H9 (cell line): Measurements from ENCODE around the gene B3GALT5. TPM values are rescaled to one million over a fixed set of nuclear protein-coding genes. Genes with fewer than 3 reads are reported as not detected.

ENCODE experiments used
- DNase-seq: peaks from one replicate; pipeline ENCODE4 v3.0.0-alpha.2; 2017
- H2AFZ ChIP-seq: one replicate; pipeline ENCODE4 v1.6.1; 2013; ENCODE audit warnings: mild to moderate bottlenecking, low read length, control low read depth, moderate library complexity
- H2AK5ac ChIP-seq: 2 replicates; pipeline ENCODE4 v1.6.1; 2013; ENCODE audit warnings: low read length, control low read depth, mixed read lengths; ENCODE audit not compliant: insufficient read length
- H2BK120ac ChIP-seq: one replicate; pipeline ENCODE4 v1.6.1; 2013; ENCODE audit warnings: low read depth, mild to moderate bottlenecking, low read length, control low read depth, inconsistent platforms; ENCODE audit not compliant: poor library complexity, severe bottlenecking
- H2BK12ac ChIP-seq: 2 replicates; pipeline ENCODE4 v1.6.1; 2013; ENCODE audit warnings: low read length, control low read depth, mixed read lengths, low read depth; ENCODE audit not compliant: insufficient read length
- H2BK15ac ChIP-seq: 2 replicates; pipeline ENCODE4 v1.6.1; 2013; ENCODE audit warnings: low read depth, low read length, control low read depth
- H2BK20ac ChIP-seq: one replicate; pipeline ENCODE4 v1.6.1; 2013; ENCODE audit warnings: low read depth, mild to moderate bottlenecking, low read length, control low read depth, inconsistent platforms; ENCODE audit not compliant: poor library complexity, severe bottlenecking
- H2BK5ac ChIP-seq: 2 replicates; pipeline ENCODE4 v1.6.1; 2013; ENCODE audit warnings: low read length, control low read depth, mixed read lengths; ENCODE audit not compliant: insufficient read length
- H3K14ac ChIP-seq: 2 replicates; pipeline ENCODE4 v1.6.1; 2013; ENCODE audit warnings: low read length, control low read depth; ENCODE audit not compliant: insufficient read depth
- H3K18ac ChIP-seq: 2 replicates; pipeline ENCODE4 v1.6.1; 2013; ENCODE audit warnings: low read depth, mild to moderate bottlenecking, mixed read lengths, low read length, control low read depth; ENCODE audit not compliant: insufficient read length
- H3K23ac ChIP-seq: 2 replicates; pipeline ENCODE4 v1.6.1; 2013; ENCODE audit warnings: low read length, control low read depth, mixed read lengths, low read depth; ENCODE audit not compliant: insufficient read length
- H3K23me2 ChIP-seq: 2 replicates; pipeline ENCODE4 v1.6.1; 2013; ENCODE audit warnings: low read depth, mild to moderate bottlenecking, mixed read lengths, low read length, control low read depth; ENCODE audit not compliant: insufficient read length, poor library complexity, severe bottlenecking
- H3K27ac ChIP-seq: 2 replicates; pipeline ENCODE4 v1.5.1; 2013; ENCODE audit warnings: low read length, control low read depth, mixed read lengths, low read depth; ENCODE audit not compliant: insufficient read length
- H3K27me3 ChIP-seq: 2 replicates; pipeline ENCODE4 v1.6.1; 2013; ENCODE audit warnings: low read length, control low read depth, inconsistent platforms; ENCODE audit not compliant: insufficient read depth
- H3K4ac ChIP-seq: 2 replicates; pipeline ENCODE4 v1.6.1; 2013; ENCODE audit warnings: low read depth, mild to moderate bottlenecking, control low read depth, inconsistent platforms, low read length, moderate library complexity
- H3K4me1 ChIP-seq: 2 replicates; pipeline ENCODE4 v1.6.1; 2013; ENCODE audit warnings: low read length, control low read depth, inconsistent platforms; ENCODE audit not compliant: insufficient read depth
- H3K4me2 ChIP-seq: 2 replicates; pipeline ENCODE4 v1.6.1; 2013; ENCODE audit warnings: low read length, control low read depth, mixed read lengths; ENCODE audit not compliant: insufficient read length, insufficient read depth
- H3K56ac ChIP-seq: 2 replicates; pipeline ENCODE4 v1.6.1; 2013; ENCODE audit warnings: low read depth, mild to moderate bottlenecking, mixed read lengths, low read length, control low read depth; ENCODE audit not compliant: insufficient read length
- H3K79me1 ChIP-seq: 2 replicates; pipeline ENCODE4 v1.6.1; 2013; ENCODE audit warnings: low read depth, mild to moderate bottlenecking, moderate library complexity, low read length, control low read depth, inconsistent platforms; ENCODE audit not compliant: insufficient read depth, poor library complexity, severe bottlenecking
- H3K79me2 ChIP-seq: 2 replicates; pipeline ENCODE4 v1.6.1; 2013; ENCODE audit warnings: low read length, control low read depth, inconsistent platforms; ENCODE audit not compliant: insufficient read depth
- H3K9ac ChIP-seq: 2 replicates; pipeline ENCODE4 v1.6.1; 2013; ENCODE audit warnings: low read length, control low read depth, mixed read lengths; ENCODE audit not compliant: insufficient read length; ENCODE audit errors: extremely low read depth
- H3K9me3 ChIP-seq: one replicate; pipeline ENCODE4 v1.6.1; 2013; ENCODE audit warnings: low read depth, low read length, inconsistent platforms; ENCODE audit not compliant: control insufficient read depth
- H3T11ph ChIP-seq: one replicate; pipeline ENCODE4 v1.6.1; 2013; ENCODE audit warnings: mild to moderate bottlenecking, low read length, control low read depth, inconsistent platforms
- H4K20me1 ChIP-seq: one replicate; pipeline ENCODE4 v1.6.1; 2013; ENCODE audit not compliant: control insufficient read depth, insufficient read length, insufficient read depth
- H4K5ac ChIP-seq: 2 replicates; pipeline ENCODE4 v1.6.1; 2013; ENCODE audit warnings: low read depth, mild to moderate bottlenecking, mixed read lengths, low read length, control low read depth; ENCODE audit not compliant: insufficient read length
- H4K8ac ChIP-seq: replicated peaks from 2 replicates; pipeline ENCODE4 v1.6.1; 2013; ENCODE audit warnings: low read length, control low read depth, mixed read lengths, low read depth; ENCODE audit not compliant: insufficient read length
- H4K91ac ChIP-seq: 2 replicates; pipeline ENCODE4 v1.6.1; 2013; ENCODE audit warnings: low read depth, mild to moderate bottlenecking, moderate library complexity, mixed read lengths, low read length, control low read depth; ENCODE audit not compliant: insufficient read length
- H3K27ac Mint-ChIP-seq, 3 experiments: 2 replicates in 2 of 3; 3 replicates in 1 of 3; pipeline ENCODE4 v1.8.0; 2020 to 2021; ENCODE audit warnings: mixed read lengths in 3 of 3, mild to moderate bottlenecking in 1 of 3, moderate library complexity in 1 of 3
- H3K27me3 Mint-ChIP-seq: 2 replicates; pipeline ENCODE4 v1.8.0; 2021; ENCODE audit warnings: low read depth, mild to moderate bottlenecking, moderate library complexity, mixed read lengths
- H3K36me3 Mint-ChIP-seq, 3 experiments: 2 replicates in 2 of 3; 3 replicates in 1 of 3; pipeline ENCODE4 v1.8.0; 2020 to 2021; ENCODE audit warnings: low read depth in 3 of 3, mixed read lengths in 3 of 3; ENCODE audit not compliant: insufficient read depth in 1 of 3
- H3K4me1 Mint-ChIP-seq, 2 experiments: 2 replicates each; pipeline ENCODE4 v1.8.0; 2020; ENCODE audit warnings: mixed read lengths in 2 of 2
- H3K4me3 Mint-ChIP-seq, 2 experiments: 2 replicates in 1 of 2; 3 replicates in 1 of 2; pipeline ENCODE4 v1.8.0; 2020 to 2021; ENCODE audit warnings: mild to moderate bottlenecking in 2 of 2, mixed read lengths in 2 of 2, moderate library complexity in 1 of 2
- H3K9me3 Mint-ChIP-seq, 2 experiments: 2 replicates in 1 of 2; 3 replicates in 1 of 2; pipeline ENCODE4 v1.8.0; 2020; ENCODE audit warnings: mild to moderate bottlenecking in 2 of 2, mixed read lengths in 2 of 2, moderate library complexity in 1 of 2
- CTCF ChIP-seq: fragments of 200-600 bp; sonication (generic); conservative IDR thresholded peaks from 3 replicates; pipeline ENCODE4 v1.8.0; 2021; ENCODE audit warnings: antibody characterized with exemption, mild to moderate bottlenecking
- WGBS: extraction: QIAGEN DNeasy Blood & Tissue Kit; methylation state at CpG from one replicate; pipeline ENCODE4 v1.1.7; 2013; ENCODE audit warnings: missing lambda C conversion rate, low lambda C conversion rate, mixed read lengths; ENCODE audit not compliant: insufficient read length; ENCODE audit errors: extremely low coverage; 5-methylcytosine and 5-hydroxymethylcytosine counted together
- total RNA-seq: library from RNA; stranded (reverse); gene quantifications from 2 replicates; pipeline ENCODE4 v1.2.1, GENCODE V29; 2021

B3GALT5 gene
- total RNA-seq, 1 experiment from 2014 or later, result 24.7 TPM

- TF ChIP-seq CTCF, result peak; percentile 58
- H2BK12ac ChIP-seq, result no peak overlapping the region
- no peaks in the 10 kb centered on the region for H3K27me3 Mint-ChIP-seq
- no CpG with 5 or more reads among the region's 3 CpGs for WGBS
- no peak overlapping the region for H3K4me2 ChIP-seq
- H3K4me3 Mint-ChIP-seq, result no peak overlapping the region
- H3K23me2 ChIP-seq, result no peaks in the 10 kb centered on the region
- no peak overlapping the region for H3K27ac Mint-ChIP-seq
- H3K27ac ChIP-seq, result no peak overlapping the region
- H3K79me1 ChIP-seq, result no peaks in the 10 kb centered on the region
- no peaks in the 10 kb centered on the region for H4K20me1 ChIP-seq
- H3K56ac ChIP-seq, result no peak overlapping the region
- peaks cover 14 to 23% of the 10 kb centered on the region in 2 experiments for H3K4me1 Mint-ChIP-seq
- no peak overlapping the region for H2AK5ac ChIP-seq
- no peak overlapping the region for H3K4ac ChIP-seq
- peaks cover 0 to 4% of the 10 kb centered on the region in 2 experiments; a peak in 3 of 5 replicates for H3K9me3 Mint-ChIP-seq
- no peak overlapping the region for H3K23ac ChIP-seq
- H3K18ac ChIP-seq, result no peak overlapping the region
- no peak overlapping the region for H3K14ac ChIP-seq
- no peaks in the 10 kb centered on the region for H3K9me3 ChIP-seq
- no peak overlapping the region for H2BK5ac ChIP-seq
- H2BK20ac ChIP-seq, result no peak overlapping the region
- H2BK120ac ChIP-seq, result no peak overlapping the region
- H4K91ac ChIP-seq, result no peak overlapping the region
- no peak for DNase-seq
- no peaks in the 10 kb centered on the region for H3K27me3 ChIP-seq
- H3K9ac ChIP-seq, result no peak overlapping the region
- no peak overlapping the region for H2BK15ac ChIP-seq
- H3K4me1 ChIP-seq, result peaks cover 3% of the 10 kb centered on the region; the same call in 1 of the 2 replicates
- H2AFZ ChIP-seq, result no peak overlapping the region
- no peaks in the 10 kb centered on the region for H3K79me2 ChIP-seq
- H4K5ac ChIP-seq, result no peak overlapping the region
- H3T11ph ChIP-seq, result no peak overlapping the region
- no peak overlapping the region for H4K8ac ChIP-seq
- H3K36me3 Mint-ChIP-seq, result peaks cover 0 to 9% (median 4%) of the 10 kb centered on the region in 3 experiments; a peak in 4 of 7 replicates
Observed at GRCh38 chr21:39581414-39581813, 31.3 kb upstream of the B3GALT5 start.
